ENCODE data around the gene MRPS15. TPM values are rescaled to one million over a fixed set of nuclear protein-coding genes. Genes with fewer than 3 reads are reported as not detected.

MRPS15 gene
- total and polyA plus RNA-seq, 12 donors, result 49.8 to 287 (median 81.6) TPM

DNA sequence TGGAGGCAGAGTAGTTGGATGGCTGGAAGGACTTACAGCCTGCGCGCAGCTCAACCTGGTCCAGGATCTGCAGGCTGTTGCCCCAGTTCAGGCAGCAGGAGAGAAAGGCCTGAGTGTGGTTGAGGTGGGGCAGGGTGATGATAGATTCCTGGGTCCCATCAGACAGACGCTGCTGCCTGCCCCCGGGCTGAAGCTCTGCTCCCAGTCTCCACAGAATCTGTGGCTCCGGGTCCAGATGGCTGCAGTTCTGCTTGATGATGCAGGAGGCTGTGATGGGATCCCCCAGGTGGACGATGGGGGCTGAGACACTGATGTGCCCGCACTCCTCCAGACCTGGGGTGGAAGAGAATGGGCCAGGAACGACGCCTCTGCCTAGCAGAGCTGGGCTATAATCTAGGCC lies 11.2 kb upstream of the MRPS15 start:
- H3K36me3 ChIP-seq (replicated peaks in 1 of 2), result no peaks in the 10 kb centered on the region
- H3K27me3 ChIP-seq, result no peaks in the 10 kb centered on the region

DNA sequence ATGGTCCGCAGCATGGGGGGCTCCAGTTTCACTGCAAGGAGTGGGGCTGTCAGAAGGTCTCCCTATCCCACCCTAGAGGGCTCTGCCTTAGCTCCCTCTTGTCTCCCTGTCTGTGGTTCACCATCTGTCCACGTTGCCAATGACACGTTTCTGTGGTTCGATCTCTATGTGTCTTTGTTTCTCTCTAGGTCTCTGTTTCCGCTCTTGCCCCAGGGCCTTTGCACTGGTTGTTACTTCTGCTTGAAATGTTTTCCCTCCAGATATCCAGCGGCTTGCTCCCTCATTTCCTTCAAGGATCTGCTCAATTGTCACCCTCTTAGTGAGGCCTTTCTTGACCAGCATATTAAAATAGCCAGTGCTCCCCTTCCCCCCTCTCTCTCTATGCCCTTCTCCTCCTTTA lies 8.5 kb upstream of the MRPS15 start:
- intact Hi-C loops (cut with DNase I), result no loop called here
- H3K4me1 ChIP-seq (replicated peaks in 1 of 2), result no peaks in the 10 kb centered on the region
- H3K27ac ChIP-seq, result no peak overlapping the region
- DNase-seq, result no peak
- no peak overlapping the region for H3K4me3 ChIP-seq
- no peaks in the 10 kb centered on the region for H3K36me3 ChIP-seq (replicated peaks in 1 of 2)
- no peaks in the 10 kb centered on the region for H3K9me3 ChIP-seq (replicated peaks in 1 of 3)
- H3K27me3 ChIP-seq, result no peaks in the 10 kb centered on the region
- WGBS, 4 donors, result 82 to 89% (median 86%) methylated on average over 5 to 6 of the region's 6 CpGs
- TF ChIP-seq POLR2A (IDR thresholded peaks at IDR 0.05), result no peak
- no peak for TF ChIP-seq CTCF (IDR thresholded peaks at IDR 0.05)

More for the DNA sequence above, 11.2 kb upstream of the MRPS15 start:
- Histone ChIP-seq H3K27ac (no peak overlapping the region), H3K9me3 (replicated peaks in 1 of 3) (no peaks in the 10 kb centered on the region), H3K4me1 (replicated peaks in 1 of 2) (no peaks in the 10 kb centered on the region), H3K4me3 (no peak overlapping the region)
- intact Hi-C loops (cut with DNase I), result no loop called here
- TF ChIP-seq CTCF (IDR thresholded peaks at IDR 0.05) (no peak), POLR2A (IDR thresholded peaks at IDR 0.05) (no peak)
- no peak for DNase-seq
- 56 to 70% (median 68%) methylated on average over 5 to 9 of the region's 9 CpGs for WGBS, 4 donors

- Histone ChIP-seq H3K27me3 (no peaks in the 10 kb centered on the region), H3K36me3 (replicated peaks in 1 of 2) (no peaks in the 10 kb centered on the region), H3K4me3 (no peak overlapping the region), H3K4me1 (replicated peaks in 1 of 2) (no peaks in the 10 kb centered on the region), H3K9me3 (replicated peaks in 1 of 3) (no peaks in the 10 kb centered on the region), H3K27ac (no peak overlapping the region)
- DNase-seq, result no peak
- intact Hi-C loops (cut with DNase I), result no loop called here
- no peak for TF ChIP-seq CTCF (IDR thresholded peaks at IDR 0.05)
- TF ChIP-seq POLR2A (IDR thresholded peaks at IDR 0.05), result no peak
- 68 to 84% (median 74%) methylated on average over 9 to 22 of the region's 22 CpGs for WGBS, 4 donors
These were observed 7.9 kb upstream of the MRPS15 start for GRCh38 chr1:36471830-36472641.

GRCh38 chr1:36469163-36469562 lies 5.0 kb upstream of the MRPS15 start:
- intact Hi-C loops (cut with DNase I), result no loop called here
- Histone ChIP-seq H3K4me1 (replicated peaks in 1 of 2) (no peaks in the 10 kb centered on the region), H3K27ac (no peak overlapping the region), H3K9me3 (replicated peaks in 1 of 3) (no peaks in the 10 kb centered on the region), H3K36me3 (replicated peaks in 1 of 2) (no peaks in the 10 kb centered on the region), H3K27me3 (no peaks in the 10 kb centered on the region), H3K4me3 (no peak overlapping the region)
- WGBS, 4 donors, result 72 to 91% (median 83%) methylated on average over 2 of the region's 2 CpGs
- no peak for DNase-seq
- TF ChIP-seq POLR2A (IDR thresholded peaks at IDR 0.05) (no peak), CTCF (IDR thresholded peaks at IDR 0.05) (no peak)
